Activated CD8-positive, alpha-beta memory T cell treated with anti-CD3 and anti-CD28 coated beads for 36 hours (primary cell): ENCODE measurements around the gene TAS1R3. TPM values are rescaled to one million over a fixed set of nuclear protein-coding genes. Genes with fewer than 3 reads are reported as not detected.

Experiments used
- CTCF ChIA-PET: fragments of 350-600 bp; sonication (Branson Sonifier 250); formaldehyde crosslinking; loops from one replicate; lab custom pipeline; 2021; ENCODE audit warnings: antibody characterized with exemption; lab: Charles Lee
- POLR2A ChIA-PET: fragments of 350-600 bp; sonication (Branson Sonifier 250); formaldehyde crosslinking; loops from one replicate; lab custom pipeline; 2021; ENCODE audit warnings: antibody characterized with exemption; lab: Charles Lee
- total RNA-seq, 2 experiments: library from RNA; stranded (reverse); gene quantifications; one replicate each; pipeline ENCODE4 v1.2.3, GENCODE V29; 2021

TAS1R3 gene
- total RNA-seq: under 1 TPM; 0.17 to 0.27 TPM

DNA sequence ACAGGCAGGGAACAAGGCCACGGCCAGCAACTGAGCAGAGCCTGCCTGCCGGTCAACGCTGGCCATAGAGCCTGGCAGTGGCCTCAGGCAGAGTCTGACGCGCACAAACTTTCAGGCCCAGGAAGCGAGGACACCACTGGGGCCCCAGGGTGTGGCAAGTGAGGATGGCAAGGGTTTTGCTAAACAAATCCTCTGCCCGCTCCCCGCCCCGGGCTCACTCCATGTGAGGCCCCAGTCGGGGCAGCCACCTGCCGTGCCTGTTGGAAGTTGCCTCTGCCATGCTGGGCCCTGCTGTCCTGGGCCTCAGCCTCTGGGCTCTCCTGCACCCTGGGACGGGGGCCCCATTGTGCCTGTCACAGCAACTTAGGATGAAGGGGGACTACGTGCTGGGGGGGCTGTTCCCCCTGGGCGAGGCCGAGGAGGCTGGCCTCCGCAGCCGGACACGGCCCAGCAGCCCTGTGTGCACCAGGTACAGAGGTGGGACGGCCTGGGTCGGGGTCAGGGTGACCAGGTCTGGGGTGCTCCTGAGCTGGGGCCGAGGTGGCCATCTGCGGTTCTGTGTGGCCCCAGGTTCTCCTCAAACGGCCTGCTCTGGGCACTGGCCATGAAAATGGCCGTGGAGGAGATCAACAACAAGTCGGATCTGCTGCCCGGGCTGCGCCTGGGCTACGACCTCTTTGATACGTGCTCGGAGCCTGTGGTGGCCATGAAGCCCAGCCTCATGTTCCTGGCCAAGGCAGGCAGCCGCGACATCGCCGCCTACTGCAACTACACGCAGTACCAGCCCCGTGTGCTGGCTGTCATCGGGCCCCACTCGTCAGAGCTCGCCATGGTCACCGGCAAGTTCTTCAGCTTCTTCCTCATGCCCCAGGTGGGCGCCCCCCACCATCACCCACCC lies at the start of gene TAS1R3:
TAS1R3 (plus strand) TSS at position 213 of the 898 bp plus-strand sequence; CDS start at position 279, 66 bp downstream.
- CTCF ChIA-PET: interaction anchor here (0.5 kb wide), 1 partner anchor 9 kb away, joined by 3 read pairs; no protein-coding TSS in a partner anchor
- POLR2A ChIA-PET: no interaction called here

DNA sequence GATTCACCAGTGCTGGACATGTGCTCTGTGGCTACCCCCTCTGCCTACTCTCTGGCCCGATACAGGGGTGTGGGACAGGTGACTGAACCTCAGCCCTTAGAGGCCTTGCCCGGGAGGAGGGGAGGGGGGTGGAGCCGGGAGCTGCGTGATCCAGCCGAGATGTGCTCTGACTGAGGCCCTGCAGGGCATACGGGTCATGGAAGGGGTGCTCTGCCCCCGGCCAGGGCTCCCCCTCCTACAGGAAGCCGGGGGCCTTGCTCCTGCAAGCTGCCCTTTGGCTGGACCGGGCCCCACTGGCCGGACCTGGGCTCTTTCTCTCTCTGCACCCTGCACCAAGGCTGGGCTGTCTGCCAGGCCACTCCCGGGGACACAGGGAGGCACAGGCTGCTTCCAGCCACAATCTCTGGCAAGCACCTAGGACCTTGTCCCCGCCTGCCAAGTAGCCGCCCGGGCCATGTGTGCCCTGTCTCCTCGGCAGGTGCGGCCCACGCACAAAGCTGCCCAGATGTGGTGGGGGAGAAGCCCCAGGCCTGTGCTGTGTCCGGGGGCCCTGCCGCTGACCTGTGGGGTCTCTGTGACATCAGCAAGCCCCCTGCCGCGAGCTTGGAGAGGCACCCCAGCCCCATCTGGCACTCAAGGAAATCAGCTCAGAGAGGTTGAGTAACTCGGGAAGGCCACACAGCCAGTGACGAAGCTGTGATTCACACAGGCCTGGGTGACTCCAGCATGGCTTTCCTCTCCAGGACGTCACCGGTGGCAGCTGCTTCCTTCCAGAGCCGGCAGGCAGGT lies 49.4 kb upstream of the TAS1R3 start:
- CTCF ChIA-PET: interaction anchor here (0.6 kb wide), 1 partner anchor 21 kb away, joined by 3 read pairs; no protein-coding TSS in a partner anchor
- POLR2A ChIA-PET: interaction anchor here (1.1 kb wide), 1 partner anchor 18 kb away, joined by 3 read pairs; no protein-coding TSS in a partner anchor

DNA sequence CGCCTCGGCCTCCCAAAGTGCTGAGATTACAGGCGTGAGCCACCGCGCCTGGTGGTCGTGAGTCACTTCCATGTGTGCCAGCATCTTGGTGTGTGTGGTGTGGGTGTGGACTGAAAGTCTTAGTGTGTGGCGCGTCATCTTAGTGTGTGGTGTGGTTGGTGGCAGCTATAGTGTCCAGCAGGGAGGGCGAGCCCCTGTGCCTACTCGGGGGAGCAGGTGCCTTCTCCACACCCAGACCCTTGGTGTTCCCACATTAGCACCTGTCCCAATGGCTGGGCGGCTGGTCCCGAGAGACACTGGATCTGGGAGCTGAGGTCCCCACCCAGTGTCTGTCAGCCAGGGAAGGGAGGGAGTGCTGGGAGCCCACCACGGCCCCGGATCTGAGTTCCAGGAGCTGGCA lies 48.1 kb upstream of the TAS1R3 start:
- ChIA-PET CTCF (interaction anchor here (0.9 kb wide), 1 partner anchor 18 kb away, joined by 4 read pairs; no protein-coding TSS in a partner anchor), POLR2A (no interaction called here)

DNA sequence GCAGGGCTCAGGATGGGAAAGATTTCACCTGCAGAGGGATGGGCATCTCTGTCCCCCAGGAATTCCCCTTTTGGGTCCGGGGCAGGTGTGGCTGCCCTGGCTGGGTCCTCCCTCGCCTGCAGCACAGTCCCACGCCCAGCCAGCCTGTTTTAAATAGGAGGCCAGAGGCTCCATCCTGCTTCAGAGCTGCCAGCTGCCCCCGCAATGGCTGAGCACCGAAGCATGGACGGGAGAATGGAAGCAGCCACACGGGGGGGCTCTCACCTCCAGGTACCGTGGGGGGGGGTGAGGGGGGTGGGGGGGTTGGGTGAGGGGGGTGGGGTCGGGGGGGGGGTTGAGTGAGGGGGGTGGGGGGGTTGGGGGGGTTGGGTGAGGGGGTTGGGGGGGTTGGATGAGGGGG lies 47.3 kb upstream of the TAS1R3 start:
- CTCF ChIA-PET: interaction anchor here (0.9 kb wide), 1 partner anchor 18 kb away, joined by 4 read pairs; no protein-coding TSS in a partner anchor
- POLR2A ChIA-PET: no interaction called here

DNA sequence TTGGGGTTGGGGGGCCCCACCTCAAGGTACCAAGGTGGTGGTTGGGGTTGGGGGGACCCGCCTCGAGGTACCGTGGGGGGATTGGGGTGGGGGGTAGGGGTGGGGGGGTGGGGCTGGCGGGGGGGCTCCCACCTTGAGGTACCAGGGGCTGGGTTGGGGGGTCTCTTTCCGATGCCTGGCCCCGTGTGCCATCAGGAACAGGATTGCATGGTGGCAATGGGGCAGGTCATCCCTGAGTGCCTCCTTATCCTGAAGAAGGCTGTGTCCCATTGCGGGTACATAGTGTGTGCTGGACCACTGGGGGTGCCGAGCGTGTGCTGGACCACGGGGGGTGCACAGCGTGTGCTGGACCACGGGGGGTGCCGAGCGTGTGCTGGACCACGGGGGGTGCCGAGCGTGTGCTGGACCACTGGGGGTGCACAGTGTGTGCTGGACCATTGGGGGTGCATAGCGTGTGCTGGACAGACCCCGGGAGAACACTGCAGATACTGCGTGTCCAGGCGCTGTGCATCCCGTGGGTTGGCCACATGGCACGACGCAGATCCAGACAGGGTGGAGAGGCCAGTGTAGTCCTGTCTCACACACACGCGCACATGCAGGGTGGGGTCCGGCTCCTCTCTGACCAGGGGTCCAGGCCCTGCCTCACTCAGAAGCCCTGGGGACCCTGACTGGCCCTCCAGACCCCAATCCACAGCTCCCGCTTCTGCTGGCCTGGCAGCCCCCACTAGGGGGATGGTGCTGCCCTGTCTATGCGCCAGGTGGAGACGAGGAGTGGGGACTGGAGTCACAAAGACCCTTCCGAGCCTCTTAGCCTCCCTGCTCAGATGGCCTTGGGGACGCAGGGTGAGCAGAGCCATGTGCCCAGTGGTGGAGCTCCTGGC lies 46.6 kb upstream of the TAS1R3 start:
- ChIA-PET POLR2A (no interaction called here), CTCF (no interaction called here)

DNA sequence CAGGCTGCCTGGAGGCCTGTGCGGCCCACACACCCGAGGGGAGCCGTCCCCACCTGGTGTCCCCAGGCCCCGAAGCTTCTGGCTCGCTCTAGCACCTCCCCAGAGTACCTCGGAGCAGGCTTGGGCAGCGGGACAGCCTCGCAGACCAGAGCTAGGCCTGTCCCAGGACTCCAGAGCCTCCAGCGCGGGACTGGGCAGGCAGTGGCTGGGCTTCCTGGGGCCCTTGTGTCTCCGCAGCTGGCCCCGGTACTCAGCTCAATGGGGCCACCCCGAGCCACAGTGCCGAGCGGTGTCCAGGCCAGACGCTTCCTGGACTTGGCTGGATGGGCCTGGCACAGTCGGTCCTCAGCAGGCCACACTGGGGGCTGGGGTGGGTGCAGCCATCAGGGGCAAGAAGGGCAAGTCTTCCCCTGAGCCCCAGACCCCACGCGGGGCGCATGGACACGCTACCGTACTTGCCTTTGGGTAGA lies 45.9 kb upstream of the TAS1R3 start:
- CTCF ChIA-PET: interaction anchor here (0.6 kb wide), 1 partner anchor 273 kb away, joined by 3 read pairs; no protein-coding TSS in a partner anchor
- POLR2A ChIA-PET: no interaction called here

DNA sequence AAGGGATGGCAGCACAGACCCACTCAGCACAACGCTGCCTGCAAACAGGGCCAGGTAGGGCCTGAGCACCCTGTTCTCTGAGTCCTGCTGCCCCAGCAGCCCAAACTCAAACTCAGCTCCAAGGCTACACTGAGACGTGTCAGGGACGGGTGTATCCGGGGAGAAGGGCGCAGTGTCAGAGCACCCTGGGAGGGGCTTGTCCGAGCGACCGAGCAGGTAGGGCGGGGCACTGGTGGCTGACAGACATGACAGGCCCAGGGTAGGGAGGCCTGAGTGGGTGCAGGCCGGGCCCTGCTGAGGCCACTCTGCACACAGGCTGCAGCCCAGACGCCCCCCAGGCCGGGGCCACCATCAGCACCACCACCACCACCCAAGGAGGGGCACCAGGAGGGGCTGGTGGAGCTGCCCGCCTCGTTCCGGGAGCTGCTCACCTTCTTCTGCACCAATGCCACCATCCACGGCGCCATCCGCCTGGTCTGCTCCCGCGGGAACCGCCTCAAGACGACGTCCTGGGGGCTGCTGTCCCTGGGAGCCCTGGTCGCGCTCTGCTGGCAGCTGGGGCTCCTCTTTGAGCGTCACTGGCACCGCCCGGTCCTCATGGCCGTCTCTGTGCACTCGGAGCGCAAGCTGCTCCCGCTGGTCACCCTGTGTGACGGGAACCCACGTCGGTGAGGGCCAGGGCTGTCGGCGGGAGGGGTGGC lies 45.3 kb upstream of the TAS1R3 start:
- CTCF ChIA-PET: interaction anchor here (0.6 kb wide), 1 partner anchor 272 kb away, joined by 3 read pairs; no protein-coding TSS in a partner anchor
- POLR2A ChIA-PET: no interaction called here

DNA sequence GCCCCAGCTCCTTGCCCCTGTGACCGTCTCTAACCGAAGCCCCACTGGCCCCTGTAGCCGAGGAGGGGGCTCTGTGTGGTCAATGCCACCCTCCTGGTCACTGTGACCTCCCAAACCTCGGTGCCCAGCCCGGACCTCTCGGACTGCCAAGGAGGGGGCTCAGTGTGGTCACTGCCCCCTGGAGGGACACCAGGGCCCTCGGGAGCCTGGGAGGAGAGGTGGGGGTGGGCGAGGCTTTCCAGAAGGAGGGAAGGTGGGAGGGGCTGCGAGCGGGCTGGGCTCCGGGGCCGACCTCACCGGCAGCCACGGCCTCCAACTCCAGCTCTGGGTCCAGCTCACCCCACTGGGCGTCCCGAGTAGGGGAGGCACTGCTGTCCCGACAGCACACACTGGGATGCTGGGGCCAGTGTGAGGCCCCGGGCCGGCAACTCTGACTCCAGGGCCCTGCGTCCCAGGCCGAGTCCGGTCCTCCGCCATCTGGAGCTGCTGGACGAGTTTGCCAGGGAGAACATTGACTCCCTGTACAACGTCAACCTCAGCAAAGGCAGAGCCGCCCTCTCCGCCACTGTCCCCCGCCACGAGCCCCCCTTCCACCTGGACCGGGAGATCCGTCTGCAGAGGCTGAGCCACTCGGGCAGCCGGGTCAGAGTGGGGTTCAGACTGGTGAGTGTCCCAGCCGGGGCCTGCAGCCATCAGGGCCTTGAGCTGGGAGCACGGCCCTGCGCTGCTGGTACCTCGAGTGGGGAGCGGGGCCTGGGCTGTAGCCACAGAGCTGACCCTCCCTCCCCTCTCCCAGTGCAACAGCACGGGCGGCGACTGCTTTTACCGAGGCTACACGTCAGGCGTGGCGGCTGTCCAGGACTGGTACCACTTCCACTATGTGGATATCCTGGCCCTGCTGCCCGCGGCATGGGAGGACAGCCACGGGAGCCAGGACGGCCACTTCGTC lies 44.5 kb upstream of the TAS1R3 start:
- ChIA-PET CTCF (no interaction called here), POLR2A (no interaction called here)

DNA sequence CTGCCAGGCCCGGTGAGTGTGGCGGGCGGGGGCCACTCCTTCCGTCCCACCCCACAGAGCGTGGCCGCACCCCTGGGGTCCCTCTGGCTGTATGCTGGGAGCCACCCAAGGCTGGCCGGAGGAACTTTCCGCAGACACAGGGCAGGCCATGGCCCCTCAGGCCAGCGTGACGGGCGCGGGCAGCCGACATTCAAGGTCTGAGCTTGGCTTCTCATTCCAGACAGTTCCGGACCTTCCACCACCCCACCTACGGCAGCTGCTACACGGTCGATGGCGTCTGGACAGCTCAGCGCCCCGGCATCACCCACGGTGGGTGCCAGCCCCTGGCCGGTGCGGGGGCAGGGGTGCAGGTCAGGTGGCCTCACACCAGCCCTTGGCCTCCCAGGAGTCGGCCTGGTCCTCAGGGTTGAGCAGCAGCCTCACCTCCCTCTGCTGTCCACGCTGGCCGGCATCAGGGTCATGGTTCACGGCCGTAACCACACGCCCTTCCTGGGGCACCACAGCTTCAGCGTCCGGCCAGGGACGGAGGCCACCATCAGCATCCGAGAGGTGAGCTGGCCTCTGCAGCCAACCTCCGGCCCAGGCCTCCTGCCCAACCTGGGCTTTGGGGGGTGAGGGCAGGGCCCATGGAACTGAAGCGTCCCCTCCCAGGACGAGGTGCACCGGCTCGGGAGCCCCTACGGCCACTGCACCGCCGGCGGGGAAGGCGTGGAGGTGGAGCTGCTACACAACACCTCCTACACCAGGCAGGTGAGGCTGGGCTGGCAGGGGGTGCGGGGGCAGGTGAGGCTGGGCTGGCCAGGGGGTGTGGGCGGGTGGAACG lies 43.6 kb upstream of the TAS1R3 start:
- POLR2A ChIA-PET: no interaction called here
- CTCF ChIA-PET: no interaction called here

DNA sequence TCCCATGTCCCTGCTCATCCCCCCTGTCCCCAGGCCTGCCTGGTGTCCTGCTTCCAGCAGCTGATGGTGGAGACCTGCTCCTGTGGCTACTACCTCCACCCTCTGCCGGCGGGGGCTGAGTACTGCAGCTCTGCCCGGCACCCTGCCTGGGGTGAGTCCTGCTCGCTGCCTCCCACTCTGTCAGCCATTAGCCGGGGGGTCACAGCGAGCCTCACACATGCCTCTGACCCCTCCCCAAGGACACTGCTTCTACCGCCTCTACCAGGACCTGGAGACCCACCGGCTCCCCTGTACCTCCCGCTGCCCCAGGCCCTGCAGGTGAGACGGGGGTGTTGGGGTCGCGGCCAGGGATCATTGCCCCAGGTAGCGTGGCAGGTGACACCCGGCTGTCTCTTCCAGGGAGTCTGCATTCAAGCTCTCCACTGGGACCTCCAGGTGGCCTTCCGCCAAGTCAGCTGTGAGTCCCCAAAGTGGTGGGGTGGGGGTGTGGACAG lies 40.8 kb upstream of the TAS1R3 start:
- ChIA-PET CTCF (interaction anchor here (1.0 to 2.8 kb wide), 7 partner anchors 169 to 306 kb away, joined by 3 to 41 read pairs (median 4); no protein-coding TSS in a partner anchor), POLR2A (interaction anchor here (0.7 kb wide), 1 partner anchor 39 kb away, joined by 3 read pairs; no protein-coding TSS in a partner anchor)

DNA sequence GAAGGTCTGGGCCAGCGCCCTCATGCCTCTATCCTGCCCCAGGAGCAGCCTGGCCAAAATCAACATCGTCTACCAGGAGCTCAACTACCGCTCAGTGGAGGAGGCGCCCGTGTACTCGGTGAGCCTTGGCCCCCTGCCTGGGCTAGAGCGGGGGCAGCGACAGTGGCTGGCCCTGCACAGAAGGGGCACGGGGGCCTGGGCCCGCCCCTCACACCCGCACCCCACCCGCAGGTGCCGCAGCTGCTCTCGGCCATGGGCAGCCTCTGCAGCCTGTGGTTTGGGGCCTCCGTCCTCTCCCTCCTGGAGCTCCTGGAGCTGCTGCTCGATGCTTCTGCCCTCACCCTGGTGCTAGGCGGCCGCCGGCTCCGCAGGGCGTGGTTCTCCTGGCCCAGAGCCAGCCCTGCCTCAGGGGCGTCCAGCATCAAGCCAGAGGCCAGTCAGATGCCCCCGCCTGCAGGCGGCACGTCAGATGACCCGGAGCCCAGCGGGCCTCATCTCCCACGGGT lies 40.0 kb upstream of the TAS1R3 start:
- POLR2A ChIA-PET: interaction anchor here (1.0 kb wide), 1 partner anchor 18 kb away, joined by 3 read pairs; the partner anchor contains the start of gene UBE2J2

DNA sequence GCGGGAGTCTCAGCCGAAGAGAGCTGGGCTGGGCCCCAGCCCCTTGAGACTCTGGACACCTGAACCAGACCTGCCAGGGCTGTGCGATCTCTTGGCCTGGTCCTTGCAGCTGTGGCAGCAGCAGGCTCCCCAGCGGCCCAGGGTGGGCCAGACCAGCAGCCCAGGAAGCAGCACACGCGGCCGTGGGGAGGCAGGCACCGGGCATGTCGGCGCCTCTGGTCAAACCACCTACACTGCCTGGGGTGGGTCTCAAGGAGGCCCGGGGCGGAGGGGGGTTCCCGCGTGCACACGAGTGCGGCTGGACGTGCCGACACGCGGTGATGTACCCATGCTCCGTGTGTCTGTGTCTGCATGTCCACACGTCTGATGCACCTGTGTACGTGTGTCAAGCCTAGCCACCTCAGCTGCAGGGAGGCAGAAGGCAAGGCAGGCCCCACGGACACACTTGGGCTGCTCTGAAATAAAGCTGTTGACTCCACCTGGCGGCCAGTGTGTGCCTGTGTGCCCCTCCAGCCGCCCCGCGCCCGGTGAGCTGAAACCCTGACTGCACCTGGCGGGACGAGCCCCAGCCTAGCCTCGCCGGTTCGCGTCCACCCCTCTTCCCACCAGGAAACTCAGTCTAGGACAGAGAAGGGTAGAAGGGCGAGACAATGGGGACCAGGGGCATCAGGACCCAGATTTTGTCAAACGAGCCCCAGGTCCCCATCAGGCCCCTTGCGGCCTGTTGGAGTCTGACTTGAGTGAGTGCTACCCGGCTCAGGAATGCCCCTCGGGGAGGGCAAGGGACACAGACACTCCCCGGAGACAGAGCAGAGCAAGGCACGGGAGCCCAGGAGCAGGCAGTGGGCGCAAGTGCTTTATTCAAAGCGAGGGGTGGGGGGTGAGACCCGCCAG lies 39.3 kb upstream of the TAS1R3 start:
- CTCF ChIA-PET: interaction anchor here (0.7 to 2.8 kb wide), 17 partner anchors 9 to 307 kb away, joined by 3 to 41 read pairs (median 3); partner anchors contain the start of gene UBE2J2
- POLR2A ChIA-PET: interaction anchor here (1.0 kb wide), 1 partner anchor 18 kb away, joined by 3 read pairs; the partner anchor contains the start of gene UBE2J2

More for the DNA sequence above, 40.0 kb upstream of the TAS1R3 start:
- CTCF ChIA-PET: interaction anchor here (1.0 to 2.8 kb wide), 13 partner anchors 10 to 307 kb away, joined by 3 to 41 read pairs (median 5); partner anchors contain the start of gene UBE2J2

DNA sequence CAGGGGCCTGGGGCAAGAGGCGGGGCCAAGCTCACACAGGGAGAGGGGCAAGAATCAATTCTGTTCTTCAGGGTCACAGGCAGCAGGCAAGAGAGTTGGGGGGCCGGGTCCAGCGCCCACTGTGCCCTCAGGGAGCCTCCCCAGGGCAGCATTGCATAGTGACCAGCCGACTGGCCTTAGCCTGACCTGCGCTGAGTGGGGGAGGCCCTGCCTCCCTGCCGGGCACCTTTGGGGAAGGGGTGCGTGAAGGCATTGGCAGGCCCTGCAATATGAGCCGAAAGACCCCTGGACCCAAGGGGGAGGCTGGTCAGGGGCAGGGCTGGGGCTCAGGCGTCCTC lies 38.7 kb upstream of the TAS1R3 start:
- ChIA-PET CTCF (interaction anchor here (0.7 to 2.8 kb wide), 11 partner anchors 8 to 260 kb away, joined by 3 to 41 read pairs (median 3); partner anchors contain the start of gene UBE2J2), POLR2A (interaction anchor here (1.0 kb wide), 1 partner anchor 19 kb away, joined by 3 read pairs; the partner anchor contains the start of gene UBE2J2)

DNA sequence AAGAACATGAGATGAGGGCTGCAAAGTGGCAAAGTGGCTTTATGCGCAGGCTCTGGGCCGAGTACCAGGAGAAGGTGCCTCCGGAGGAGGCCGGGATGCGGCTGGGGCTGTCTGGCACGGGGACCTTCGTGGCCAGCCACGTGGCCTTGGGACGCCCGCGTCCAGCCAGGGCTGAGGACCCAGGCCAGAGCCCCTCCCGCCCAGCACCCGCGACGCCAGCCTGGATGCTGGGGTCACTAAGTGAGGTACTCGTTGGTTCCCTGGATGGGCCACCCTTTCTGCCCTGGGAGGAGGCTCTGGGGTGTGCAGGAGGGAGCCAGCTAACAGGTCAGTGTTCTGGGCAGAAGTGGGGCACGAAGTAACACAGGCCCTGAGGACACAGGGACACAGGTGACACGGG lies 38.2 kb upstream of the TAS1R3 start:
- POLR2A ChIA-PET: no interaction called here

More for the DNA sequence above, 38.2 kb upstream of the TAS1R3 start:
- CTCF ChIA-PET: no interaction called here
